HL-60 (cell line): ENCODE data around the gene GPD2.

Source experiments
- CTCF ChIP-seq: IDR thresholded peaks from one replicate; pipeline ENCODE4 v1.5.1; 2011; ENCODE audit warnings: low read length, control low read depth, inconsistent platforms; ENCODE audit not compliant: insufficient read depth
- POLR2AphosphoS5 ChIP-seq: IDR thresholded peaks from 2 replicates; pipeline ENCODE4 v1.6.1; 2012; ENCODE audit warnings: low read depth
- REST ChIP-seq: IDR thresholded peaks from 2 replicates; pipeline ENCODE4 v1.6.1; 2012; ENCODE audit warnings: low read depth; ENCODE audit not compliant: insufficient replicate concordance

GRCh38 chr2:156465573-156465972 lies 29.4 kb downstream of the GPD2 start:
- no peak for TF ChIP-seq CTCF
- TF ChIP-seq POLR2AphosphoS5: no peak
- TF ChIP-seq REST: no peak
